Astrocyte (in vitro differentiated cells and primary cell): ENCODE measurements around the gene ARL15.

ENCODE experiments used
- CTCF ChIP-seq: IDR thresholded peaks from 2 replicates; pipeline ENCODE4 v1.5.1; 2011; ENCODE audit warnings: low read depth, mild to moderate bottlenecking, inconsistent platforms, low read length, moderate library complexity; ENCODE audit not compliant: insufficient read depth
- EZH2 ChIP-seq: IDR thresholded peaks from 2 replicates; pipeline ENCODE4 v1.6.1; 2012; ENCODE audit warnings: mild to moderate bottlenecking, low read length, inconsistent platforms; ENCODE audit not compliant: insufficient read depth

- TF ChIP-seq CTCF (no peak), EZH2 (no peak)
These were observed 63.1 kb downstream of the ARL15 start for GRCh38 chr5:54247226-54247625.
